ENCODE data around the gene PCAT7.

GRCh38 chr9:94600715-94601114 is 45.8 kb downstream of the PCAT7 start:
- TF ChIP-seq CTCF (IDR thresholded peaks at IDR 0.05) (no peak), YY1 (IDR thresholded peaks at IDR 0.05; ENCODE audit: low read depth) (no peak), REST (IDR thresholded peaks at IDR 0.05; ENCODE audit: low read depth, low read length) (no peak), EZH2phosphoT487 (IDR thresholded peaks at IDR 0.05; ENCODE audit: borderline replicate concordance, low read depth) (no peak), ZBTB33 (IDR thresholded peaks at IDR 0.05; ENCODE audit: borderline replicate concordance, low read depth) (no peak), POLR2AphosphoS5 (IDR thresholded peaks at IDR 0.05; ENCODE audit: low read depth, low read length) (no peak), CHD2 (IDR thresholded peaks at IDR 0.05; ENCODE audit: low read length, partially characterized antibody) (no peak), RCOR1 (IDR thresholded peaks at IDR 0.05; ENCODE audit: low read length) (no peak), FOXJ3 (CRISPR knock-in tag; IDR thresholded peaks at IDR 0.05) (no peak), JUND (IDR thresholded peaks at IDR 0.05) (no peak)
